Hepatic stellate cell (primary cell): ENCODE measurements around the gene IGF1R.
A peak's percentile ranks its signal among the peaks of the same experiment; 100 is the strongest.

Experiments used
- DNase-seq: peaks from one replicate; pipeline ENCODE4 v3.0.0; 2011; ENCODE audit warnings: low spot score

IGF1R gene

DNA sequence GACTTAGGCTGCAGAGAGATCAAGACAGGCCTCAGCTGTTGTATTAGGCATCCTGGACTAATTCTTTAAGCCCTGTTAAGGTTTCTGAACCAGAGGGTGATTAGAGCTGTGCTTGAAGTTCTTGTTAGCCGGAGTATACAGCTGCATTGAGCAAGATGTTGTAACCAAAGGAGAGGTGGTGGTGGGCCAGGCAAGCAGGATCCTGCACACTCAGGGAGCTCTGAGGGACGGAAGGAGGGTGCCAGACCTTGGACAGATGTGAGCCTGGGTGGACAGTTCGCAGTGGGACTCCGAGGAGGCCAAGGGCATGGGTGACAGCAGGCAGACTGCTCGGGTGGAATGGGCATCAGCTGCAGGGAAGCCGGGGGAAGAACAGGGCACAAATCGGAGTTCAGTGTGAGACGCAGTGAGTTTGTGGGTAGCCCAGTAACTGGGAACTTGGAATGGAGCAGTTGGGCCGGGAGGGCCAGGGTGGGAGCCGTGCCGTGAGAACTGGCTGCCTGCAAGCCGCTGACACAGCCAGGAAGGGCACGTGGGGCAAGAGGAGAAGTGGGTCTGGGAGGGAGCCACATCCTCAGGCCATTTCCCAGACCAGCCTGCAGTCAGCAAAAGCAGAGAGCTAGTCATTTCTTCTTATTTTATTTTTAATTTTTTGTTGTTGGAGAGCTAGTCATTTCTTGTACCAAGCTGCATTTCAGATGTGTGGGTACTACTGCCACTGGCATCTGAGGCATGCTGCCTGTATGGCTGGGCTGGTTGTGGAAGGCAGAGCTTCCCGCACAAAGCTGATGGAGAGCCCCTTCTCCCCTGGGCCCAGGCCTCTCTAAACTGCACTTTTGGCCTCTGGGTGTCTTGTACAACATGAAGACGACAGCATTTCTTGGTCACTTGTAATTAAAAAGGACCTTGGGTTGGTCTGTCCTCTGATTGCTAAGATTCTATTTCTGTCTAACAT lies 298.2 kb downstream of the IGF1R start:
- DNase-seq, result peak; percentile 77

DNA sequence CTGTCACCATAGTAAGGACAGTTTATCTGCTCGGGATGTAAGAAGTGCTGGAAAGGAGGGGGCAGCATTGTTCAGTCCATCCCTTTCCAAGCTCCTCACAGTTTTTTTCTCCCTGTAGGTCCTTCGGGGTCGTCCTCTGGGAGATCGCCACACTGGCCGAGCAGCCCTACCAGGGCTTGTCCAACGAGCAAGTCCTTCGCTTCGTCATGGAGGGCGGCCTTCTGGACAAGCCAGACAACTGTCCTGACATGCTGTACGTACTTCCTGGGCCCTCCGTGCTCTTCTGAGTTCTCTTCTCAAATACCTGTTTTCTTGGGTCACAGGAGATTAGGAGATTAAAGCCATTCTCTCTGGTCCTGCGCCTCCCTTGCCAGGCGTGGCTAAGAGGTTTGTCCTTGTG lies 300.1 kb downstream of the IGF1R start:
- no peak for DNase-seq

DNA sequence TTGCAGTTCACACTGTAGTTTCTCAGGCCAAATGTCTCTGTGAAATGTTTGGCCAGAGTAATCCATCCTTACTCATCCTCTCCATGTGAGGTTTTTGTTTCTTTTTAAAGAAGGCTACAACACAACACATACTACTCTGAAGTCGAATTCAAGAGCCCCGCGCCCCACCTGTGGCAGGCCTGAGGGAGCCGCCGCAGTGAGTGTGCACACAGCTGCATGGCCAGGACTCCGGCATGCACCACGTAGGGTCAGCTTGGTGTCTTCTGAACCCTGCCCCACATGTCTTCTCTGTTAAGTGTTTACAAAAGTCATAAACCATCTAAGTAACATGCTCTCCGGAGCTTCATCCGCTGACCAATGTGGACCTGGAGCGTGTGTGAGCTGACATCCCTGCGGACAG lies 300.6 kb downstream of the IGF1R start:
- no peak for DNase-seq

DNA sequence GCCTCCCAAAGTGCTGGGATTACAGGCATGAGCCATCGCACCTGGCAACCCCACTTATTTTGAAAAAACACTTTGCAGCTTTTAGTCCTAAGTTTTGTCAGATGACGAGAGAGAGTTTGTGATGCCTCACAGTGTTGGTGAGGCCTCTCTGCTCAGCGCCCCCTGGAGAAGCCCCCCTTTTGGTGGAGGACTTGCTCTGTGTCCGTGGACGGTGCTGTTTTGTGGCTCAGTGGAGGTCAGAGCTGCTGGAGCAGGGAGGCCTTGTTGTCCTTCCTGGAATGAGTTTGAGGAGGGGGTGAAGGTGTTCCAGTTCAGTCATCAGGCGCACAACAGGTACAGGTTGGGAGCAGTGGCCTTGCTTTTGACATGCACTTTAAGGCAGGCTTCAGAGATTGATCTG lies 301.3 kb downstream of the IGF1R start:
- no peak for DNase-seq

DNA sequence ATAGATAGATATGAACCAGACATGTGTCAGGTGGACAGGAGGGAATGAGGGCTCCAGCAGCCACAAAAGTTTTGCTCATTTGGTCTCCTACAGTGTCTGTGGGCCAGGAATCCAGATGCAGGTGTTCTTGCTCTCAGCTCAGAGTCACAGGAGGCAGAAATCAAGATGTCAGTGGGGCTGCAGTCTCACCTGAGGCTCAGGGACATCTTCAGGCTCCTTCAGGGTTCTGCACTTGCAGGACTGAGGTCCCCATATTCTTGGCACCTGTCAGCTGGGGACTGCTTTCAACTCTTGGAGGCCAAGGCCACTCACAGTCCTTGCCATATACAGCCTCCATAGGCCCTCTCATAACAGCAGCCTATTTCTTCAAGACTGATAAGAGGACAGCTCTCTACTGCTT lies 301.9 kb downstream of the IGF1R start:
- DNase-seq, result no peak

DNA sequence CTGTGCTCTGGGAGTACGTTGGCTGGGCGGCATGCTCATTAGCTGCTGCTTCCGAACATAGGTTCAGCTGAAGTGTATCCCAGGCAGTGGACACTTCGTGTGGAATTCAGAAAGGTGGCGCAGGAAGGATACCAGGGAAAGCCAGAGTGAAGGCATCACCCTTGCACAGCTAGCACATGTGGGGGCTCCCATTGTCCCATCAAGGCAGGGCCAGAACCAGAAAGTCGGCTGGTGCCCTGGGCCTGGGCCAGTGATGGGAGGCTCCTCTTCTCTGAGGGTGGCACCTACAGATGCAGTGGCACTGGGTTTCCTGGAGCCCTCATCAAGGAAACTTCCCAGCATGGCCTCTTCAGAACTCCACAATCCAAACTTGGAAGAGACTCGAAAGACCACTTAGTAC lies 302.7 kb downstream of the IGF1R start:
- DNase-seq, result no peak

DNA sequence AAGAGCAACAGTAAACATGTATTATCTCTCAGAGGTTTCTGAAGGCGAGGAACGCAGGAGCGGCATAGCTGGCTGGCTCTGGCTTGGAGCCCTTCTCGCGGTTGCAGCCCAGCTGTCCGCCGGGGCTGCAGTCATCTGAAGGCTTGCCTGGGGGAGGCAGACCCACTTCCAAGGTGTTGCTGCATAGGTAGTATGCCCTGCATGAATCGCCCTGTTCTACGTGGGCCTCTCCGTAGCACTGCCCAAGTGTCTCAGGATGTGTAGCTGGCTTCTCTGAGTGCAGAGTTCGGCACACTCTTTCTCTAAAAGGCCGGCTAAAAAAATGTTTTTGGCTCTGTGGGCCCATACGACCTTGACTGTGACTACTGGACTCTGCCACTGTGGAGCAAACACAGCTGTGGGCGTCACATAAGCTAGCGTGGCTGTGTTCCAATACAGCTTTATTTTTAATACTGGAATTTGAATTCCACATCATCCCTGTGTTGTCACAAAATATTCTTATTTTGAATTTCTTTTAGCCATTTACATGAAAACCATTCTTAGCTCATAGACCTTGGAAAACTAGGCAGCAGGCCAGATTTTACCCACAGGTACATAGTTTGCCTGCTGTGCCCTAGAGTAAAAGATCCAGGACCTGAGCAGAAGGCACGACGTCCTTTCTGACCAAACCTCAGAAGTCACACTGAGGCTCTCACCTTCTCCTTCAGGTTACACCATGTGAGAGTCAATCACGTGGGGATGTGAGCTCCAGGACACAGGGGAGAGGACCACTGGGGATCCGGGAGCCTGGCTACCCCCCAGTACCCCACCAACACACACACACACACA lies 303.4 kb downstream of the IGF1R start:
- no peak for DNase-seq

DNA sequence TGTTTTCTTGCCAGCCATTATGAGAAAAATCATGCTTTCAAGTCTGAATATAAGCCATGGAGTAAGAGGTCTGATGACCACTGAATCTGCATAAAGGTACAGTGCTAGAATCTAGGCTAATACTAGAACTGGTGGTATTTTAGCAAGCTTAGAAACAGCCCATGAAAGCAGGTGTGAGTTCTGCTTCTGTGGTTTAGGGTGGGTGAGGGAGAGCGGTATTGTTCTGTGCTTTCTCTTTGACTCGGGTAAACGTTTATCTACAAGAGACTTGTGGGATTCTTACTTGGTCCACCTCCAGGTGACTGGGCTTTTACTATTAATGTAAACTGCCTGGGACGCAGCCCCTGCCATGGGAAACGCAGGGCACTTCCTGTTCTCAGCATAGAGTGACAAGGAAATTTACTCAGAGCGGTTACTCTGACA lies 304.1 kb downstream of the IGF1R start:
- no peak for DNase-seq

DNA sequence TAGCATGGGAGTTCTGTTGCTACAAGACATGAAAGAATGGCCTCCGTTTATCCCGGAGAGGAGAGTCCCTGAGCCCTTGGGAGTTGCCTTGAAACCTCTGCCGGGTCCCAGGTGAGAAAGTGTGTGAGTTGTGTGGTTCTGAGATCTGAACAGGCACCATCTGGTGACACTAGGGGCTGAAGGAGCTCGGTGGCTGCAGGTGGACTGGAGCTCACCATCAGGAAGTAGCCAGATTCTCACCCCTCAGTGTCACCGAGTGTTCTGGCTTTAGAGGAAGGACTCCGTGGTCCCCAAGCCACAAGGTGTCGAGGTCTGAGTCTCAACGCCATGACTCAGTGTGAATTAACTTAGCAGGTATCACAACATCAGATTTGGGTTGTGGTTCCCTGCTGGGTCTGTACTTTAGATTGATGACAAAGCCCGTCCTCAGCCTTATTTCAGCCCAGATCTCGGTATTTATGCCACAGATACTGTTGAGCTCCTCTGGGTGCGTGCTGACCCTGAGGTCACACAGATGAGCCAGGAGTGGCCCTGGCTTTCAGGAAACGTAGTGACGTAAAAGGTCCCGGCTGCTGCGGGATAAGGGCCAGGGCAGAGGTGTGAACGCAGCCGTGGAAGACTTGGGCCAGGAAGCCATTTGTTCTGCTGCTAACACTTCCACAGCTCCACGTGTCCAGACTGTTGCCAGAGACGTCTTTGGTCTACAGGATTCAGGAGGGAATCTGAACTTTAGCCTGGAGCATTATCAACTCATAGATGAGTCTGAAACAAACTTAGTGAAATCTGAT lies 304.9 kb downstream of the IGF1R start:
- DNase-seq, result no peak

DNA sequence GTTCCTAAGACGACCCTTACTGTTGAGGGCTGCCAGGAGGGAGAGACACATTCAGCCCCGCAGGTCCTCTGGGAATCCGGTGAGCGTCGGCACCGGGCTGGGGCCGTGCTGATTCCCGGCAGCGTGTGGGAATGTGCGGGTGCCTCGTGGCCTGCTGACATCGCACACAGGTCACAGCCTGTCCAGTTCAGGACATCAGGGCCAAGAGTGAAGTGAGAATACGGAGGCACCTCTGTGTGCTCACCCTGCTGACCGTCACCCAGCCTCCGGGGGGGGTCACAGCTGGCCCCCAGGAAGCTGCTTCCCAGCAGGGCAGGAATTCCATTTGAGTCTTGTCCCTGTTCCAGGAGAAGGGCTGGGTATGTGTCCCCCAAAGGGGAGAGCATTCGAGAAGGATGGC lies 305.6 kb downstream of the IGF1R start:
- DNase-seq, result no peak

DNA sequence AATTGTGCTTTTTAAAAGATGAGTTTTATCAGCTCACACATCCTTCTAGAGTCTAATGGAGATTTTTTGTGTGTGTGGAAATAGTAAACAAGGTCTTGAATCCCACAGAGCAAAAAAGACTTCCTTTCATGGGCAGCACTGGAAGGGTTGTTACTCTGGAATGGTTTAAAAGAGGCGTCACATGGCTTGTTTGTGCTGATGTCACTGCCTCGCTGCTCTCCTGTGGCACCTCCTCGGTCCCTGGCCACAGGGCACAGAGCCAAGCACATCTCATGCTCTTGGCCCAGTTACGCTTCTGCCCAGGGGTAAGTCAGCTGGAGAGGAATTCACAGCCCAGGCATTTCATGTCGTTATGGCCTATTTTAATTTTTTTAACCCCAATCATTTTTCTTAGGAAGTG lies 306.1 kb downstream of the IGF1R start:
- peak; percentile 71 for DNase-seq

DNA sequence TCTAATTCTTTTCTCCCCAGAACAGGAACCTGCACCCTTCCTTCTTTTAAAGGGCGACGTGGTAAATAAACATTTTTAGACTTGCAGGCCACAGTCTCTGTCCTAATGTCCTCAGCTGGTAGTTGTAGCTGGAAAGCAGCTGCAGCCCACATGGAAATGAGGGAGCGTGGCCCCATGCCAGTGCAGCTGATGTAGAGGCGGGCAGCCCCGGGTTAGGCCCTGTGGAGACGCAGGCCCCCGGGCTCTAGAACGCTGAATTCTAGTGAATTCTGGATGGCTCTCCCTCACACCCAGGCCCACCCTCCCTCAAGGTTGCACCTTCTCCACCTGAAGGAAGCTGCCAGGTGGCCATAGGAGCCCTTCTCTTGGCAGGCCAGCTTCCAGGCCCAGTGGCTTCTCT lies 307.0 kb downstream of the IGF1R start:
- DNase-seq, result no peak

DNA sequence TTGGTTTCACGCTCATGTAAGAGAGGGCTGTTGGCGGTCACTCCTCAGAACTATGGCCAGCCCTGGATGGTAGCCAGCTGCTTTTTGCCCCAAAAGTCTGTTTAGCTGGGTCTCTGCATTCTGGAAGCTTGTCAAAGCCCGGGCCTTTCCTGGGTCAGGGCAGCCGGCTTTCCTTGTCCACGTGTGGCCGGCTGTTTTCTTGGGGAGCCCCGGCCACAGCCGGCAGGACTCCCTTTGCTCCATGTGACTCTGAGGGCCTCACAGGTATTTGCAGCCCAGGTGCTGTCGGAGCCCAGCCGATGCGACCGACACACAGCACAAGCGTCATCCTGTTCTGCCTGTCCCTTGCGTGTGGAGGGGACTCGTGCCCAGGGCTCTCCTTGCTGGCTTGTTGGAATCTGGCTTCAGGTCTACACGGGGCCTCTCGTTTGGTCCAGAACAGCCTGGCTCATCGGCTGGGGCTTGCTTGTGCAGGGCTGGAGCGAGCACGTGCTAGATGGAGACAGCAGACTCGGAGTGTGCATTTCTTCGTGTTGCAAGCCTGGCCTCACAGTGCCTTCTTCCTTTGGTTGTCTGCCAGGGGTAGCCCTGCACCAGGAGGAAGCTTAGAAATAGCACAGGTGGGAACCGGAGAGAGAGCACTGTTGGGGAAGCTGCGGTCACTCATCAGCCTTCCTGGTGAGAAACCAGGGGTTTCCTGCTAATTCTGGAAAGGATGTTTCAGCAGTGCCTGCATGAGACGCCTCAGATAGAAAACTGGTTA lies 307.8 kb downstream of the IGF1R start:
- no peak for DNase-seq

DNA sequence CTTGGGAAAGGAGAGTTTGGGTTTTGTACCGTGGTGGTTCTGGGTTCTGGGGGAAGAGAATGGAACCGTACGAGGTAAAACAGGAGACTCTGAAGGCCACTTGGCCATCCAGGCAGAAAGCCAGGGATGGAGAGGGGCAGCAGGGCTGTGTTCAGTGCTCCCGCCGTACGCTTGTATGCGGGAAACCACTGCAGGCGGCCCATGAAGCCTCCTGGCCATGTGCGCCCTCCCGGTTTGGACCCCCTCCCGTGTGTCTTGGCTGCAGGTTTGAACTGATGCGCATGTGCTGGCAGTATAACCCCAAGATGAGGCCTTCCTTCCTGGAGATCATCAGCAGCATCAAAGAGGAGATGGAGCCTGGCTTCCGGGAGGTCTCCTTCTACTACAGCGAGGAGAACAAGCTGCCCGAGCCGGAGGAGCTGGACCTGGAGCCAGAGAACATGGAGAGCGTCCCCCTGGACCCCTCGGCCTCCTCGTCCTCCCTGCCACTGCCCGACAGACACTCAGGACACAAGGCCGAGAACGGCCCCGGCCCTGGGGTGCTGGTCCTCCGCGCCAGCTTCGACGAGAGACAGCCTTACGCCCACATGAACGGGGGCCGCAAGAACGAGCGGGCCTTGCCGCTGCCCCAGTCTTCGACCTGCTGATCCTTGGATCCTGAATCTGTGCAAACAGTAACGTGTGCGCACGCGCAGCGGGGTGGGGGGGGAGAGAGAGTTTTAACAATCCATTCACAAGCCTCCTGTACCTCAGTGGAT lies 308.6 kb downstream of the IGF1R start:
- DNase-seq, result no peak

DNA sequence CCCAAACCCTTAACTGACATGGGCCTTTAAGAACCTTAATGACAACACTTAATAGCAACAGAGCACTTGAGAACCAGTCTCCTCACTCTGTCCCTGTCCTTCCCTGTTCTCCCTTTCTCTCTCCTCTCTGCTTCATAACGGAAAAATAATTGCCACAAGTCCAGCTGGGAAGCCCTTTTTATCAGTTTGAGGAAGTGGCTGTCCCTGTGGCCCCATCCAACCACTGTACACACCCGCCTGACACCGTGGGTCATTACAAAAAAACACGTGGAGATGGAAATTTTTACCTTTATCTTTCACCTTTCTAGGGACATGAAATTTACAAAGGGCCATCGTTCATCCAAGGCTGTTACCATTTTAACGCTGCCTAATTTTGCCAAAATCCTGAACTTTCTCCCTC lies 309.3 kb downstream of the IGF1R start:
- DNase-seq, result no peak

DNA sequence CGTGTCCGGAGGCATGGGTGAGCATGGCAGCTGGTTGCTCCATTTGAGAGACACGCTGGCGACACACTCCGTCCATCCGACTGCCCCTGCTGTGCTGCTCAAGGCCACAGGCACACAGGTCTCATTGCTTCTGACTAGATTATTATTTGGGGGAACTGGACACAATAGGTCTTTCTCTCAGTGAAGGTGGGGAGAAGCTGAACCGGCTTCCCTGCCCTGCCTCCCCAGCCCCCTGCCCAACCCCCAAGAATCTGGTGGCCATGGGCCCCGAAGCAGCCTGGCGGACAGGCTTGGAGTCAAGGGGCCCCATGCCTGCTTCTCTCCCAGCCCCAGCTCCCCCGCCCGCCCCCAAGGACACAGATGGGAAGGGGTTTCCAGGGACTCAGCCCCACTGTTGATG lies 309.7 kb downstream of the IGF1R start:
- no peak for DNase-seq

DNA sequence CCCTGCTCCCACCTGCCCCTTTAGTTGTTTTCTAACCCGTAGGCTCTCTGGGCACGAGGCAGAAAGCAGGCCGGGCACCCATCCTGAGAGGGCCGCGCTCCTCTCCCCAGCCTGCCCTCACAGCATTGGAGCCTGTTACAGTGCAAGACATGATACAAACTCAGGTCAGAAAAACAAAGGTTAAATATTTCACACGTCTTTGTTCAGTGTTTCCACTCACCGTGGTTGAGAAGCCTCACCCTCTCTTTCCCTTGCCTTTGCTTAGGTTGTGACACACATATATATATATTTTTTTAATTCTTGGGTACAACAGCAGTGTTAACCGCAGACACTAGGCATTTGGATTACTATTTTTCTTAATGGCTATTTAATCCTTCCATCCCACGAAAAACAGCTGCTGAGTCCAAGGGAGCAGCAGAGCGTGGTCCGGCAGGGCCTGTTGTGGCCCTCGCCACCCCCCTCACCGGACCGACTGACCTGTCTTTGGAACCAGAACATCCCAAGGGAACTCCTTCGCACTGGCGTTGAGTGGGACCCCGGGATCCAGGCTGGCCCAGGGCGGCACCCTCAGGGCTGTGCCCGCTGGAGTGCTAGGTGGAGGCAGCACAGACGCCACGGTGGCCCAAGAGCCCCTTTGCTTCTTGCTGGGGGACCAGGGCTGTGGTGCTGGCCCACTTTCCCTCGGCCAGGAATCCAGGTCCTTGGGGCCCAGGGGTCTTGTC lies 310.7 kb downstream of the IGF1R start:
- no peak for DNase-seq

DNA sequence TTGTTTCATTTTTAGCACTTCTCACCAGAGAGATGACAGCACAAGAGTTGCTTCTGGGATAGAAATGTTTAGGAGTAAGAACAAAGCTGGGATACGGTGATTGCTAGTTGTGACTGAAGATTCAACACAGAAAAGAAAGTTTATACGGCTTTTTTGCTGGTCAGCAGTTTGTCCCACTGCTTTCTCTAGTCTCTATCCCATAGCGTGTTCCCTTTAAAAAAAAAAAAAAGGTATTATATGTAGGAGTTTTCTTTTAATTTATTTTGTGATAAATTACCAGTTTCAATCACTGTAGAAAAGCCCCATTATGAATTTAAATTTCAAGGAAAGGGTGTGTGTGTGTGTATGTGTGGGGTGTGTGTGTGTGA lies 311.3 kb downstream of the IGF1R start:
- DNase-seq, result no peak

DNA sequence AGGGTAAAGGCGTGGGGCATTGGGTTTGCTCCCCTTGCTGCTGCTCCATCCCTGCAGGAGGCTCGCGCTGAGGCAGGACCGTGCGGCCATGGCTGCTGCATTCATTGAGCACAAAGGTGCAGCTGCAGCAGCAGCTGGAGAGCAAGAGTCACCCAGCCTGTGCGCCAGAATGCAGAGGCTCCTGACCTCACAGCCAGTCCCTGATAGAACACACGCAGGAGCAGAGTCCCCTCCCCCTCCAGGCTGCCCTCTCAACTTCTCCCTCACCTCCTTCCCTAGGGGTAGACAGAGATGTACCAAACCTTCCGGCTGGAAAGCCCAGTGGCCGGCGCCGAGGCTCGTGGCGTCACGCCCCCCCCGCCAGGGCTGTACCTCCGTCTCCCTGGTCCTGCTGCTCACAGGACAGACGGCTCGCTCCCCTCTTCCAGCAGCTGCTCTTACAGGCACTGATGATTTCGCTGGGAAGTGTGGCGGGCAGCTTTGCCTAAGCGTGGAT lies 312.3 kb downstream of the IGF1R start:
- no peak for DNase-seq

DNA sequence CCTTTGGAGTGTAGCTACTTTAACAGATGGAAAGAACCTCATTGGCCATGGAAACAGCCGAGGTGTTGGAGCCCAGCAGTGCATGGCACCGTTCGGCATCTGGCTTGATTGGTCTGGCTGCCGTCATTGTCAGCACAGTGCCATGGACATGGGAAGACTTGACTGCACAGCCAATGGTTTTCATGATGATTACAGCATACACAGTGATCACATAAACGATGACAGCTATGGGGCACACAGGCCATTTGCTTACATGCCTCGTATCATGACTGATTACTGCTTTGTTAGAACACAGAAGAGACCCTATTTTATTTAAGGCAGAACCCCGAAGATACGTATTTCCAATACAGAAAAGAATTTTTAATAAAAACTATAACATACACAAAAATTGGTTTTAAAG lies 315.1 kb downstream of the IGF1R start:
- no peak for DNase-seq
